GM19351 (cell line): Measurements from ENCODE around the gene UBA1.

Experiments used
- ATAC-seq: cut with Tn5 transposase; IDR thresholded peaks from one replicate; pipeline ENCODE4 v1.9.1; 2021; ENCODE audit warnings: mild to moderate bottlenecking, moderate library complexity; ENCODE audit not compliant: unreplicated experiment

Gene UBA1

GRCh38 chrX:47193475-47194193, at the start of gene UBA1:
Gene UBA1, plus strand, starts transcription at chrX:47193829. Its CDS starts 4,974 bp downstream, at chrX:47198803.
- peak; percentile 78 for ATAC-seq

- ATAC-seq, result no peak
Observed at GRCh38 chrX:47143894-47144625, 49.6 kb upstream of the UBA1 start.

DNA sequence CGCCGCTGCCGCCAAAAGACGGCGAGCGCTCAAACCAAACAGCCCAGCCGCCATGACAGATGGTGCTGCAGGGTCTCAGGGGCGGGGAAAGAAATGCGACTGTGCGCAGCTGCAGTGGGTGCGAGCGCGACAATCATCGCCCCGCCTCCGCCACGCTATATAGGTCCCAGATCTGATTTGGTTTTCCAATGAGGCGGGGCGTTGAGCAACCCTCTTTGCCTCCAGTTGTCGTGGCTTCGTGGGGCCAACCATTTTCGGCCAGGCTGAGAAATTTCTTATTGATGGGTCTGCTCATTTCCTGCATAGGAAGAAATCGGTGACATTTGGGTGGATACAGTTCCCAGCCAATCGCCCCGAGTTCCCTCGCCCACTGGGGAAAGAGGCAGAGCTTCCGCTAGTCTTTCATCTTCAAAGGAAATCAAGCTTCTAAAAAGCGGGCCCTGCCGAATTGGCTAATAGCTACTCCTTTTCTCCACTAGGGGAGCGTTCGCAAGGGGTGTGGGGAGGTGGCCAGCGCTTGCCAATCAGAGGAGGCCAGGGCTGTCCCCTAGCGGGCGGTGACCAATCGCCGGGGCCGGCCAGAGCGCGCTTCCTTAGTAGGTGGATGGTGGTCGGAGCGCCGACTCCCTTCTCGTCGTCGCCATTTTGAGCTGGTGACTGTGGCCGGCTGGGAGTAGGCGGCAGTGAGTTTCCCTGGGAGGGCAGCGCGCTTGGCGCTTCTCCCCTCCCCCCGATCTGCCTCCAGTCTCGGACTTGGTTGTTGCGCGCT, 48.8 kb upstream of the UBA1 start, which contains the start of the genes NDUFB11 and RBM10:
NDUFB11 (minus strand) TSS at position 77 of the 769 bp plus-strand sequence; CDS start at position 54, 23 bp downstream.
RBM10 (plus strand) TSS at position 596 of the 769 bp plus-strand sequence. CDS start 2,261 bp downstream, outside the sequence.
- ATAC-seq, result peak; percentile 89

- ATAC-seq, result peak; percentile 17
Observed at GRCh38 chrX:47145395-47146120, 48.1 kb upstream of the UBA1 start.

GRCh38 chrX:47146121-47146935, 47.3 kb upstream of the UBA1 start:
- no peak for ATAC-seq

DNA sequence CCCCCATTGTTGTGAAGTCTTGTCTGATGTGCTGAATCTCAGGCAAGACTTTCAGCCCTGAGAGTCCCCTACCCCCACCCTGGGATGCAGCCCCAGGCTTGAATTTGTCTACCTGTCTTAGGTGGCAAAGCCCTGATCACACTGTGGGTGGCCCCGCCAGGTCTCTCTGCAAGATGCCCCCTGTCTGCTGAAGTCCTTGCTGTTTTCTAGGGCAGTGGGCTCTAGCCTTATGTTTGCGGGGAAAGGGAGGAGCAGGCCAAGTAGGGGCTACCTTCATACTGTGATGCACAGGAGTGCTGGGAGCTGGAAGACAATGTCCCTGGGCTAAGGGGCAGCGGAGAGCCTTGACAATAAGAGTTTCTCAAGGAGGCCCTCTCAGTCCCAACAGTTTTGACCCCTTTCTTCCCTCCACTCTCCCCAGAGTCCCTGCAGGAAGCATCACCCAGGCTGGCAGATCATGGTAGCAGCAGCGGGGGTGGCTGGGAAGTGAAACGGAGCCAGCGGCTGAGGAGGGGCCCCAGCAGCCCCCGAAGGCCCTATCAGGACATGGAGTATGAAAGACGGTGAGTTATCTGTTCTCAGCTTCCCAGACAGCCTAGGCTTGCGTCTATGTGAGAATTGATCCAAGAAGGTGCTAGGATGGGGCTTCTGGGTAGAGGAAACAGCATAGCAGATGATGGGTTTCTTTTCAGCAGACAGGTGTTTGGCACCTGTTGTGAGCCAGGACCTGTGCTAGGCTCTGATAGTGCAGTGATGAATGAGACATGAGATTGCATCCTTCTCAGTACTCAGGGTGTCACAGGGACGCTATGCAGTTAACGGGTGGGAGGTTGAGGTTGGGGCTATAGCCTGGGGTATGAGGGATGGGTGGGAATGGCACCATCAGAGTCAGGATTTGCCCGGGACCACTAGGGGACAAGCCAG, 46.4 kb upstream of the UBA1 start:
- ATAC-seq, result no peak

- no peak for ATAC-seq
Observed at GRCh38 chrX:47148946-47149345, 44.7 kb upstream of the UBA1 start.

DNA sequence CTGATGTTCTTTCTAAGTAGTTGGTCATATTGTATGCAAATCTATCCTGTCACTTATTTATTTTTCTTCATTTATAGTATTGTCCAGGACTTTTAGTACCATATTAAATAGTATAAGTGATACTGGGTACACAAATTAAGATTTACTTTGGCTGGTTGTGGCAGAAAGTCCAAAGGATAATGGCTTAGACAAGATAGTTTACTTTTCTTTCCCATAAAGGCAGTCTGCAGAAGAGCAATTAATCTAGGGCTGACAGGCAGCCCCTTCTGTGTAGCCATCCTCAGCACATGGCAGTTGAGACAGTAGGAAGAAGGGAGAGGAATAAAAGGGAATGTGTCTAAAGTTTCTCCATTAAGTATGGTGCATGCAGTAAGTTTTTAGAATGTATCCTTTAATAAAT, 42.2 kb upstream of the UBA1 start:
- no peak for ATAC-seq

DNA sequence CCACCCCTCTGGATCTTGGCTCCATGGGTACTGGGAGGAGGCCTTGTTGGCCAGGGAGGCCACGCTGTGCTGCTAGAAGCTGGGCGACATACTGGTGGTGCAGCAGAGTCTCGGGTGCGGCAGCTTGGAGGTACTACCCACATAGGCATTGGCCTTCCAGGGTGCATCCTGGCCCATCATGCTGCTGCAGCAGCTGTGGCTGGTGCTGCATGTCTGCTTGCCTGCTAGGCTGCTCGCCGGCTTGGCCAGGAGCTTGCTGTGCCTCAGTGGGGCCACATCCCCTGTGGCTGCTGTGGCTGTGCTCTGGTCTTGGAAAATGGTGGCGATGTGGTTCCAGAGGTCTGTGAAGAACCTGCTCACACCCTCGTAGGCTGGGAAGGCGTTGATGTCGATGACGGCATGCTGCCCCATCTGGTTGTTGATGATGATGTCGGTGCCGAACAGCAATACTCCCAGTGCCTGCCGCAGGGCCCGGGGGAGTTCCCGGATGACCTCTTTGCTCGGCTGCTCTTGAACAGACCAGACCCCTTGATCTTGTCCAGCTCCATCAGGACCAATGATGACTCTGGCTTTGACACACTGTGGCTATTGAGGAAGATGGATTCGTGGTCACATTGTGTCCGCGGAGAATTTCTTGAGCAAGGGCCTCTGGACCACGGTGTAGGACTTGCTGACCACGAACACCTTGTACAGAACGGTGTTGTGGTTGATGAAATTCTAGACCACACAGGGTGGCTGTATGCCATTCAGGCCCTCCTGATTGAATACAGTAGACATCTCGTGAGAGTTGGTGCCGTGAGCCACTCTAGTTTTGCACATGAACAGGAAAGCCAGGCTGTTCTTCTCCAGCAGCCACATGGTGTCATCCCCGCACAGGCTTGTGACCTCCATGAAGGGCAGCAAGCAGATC, 36.8 kb upstream of the UBA1 start:
- ATAC-seq, result no peak

DNA sequence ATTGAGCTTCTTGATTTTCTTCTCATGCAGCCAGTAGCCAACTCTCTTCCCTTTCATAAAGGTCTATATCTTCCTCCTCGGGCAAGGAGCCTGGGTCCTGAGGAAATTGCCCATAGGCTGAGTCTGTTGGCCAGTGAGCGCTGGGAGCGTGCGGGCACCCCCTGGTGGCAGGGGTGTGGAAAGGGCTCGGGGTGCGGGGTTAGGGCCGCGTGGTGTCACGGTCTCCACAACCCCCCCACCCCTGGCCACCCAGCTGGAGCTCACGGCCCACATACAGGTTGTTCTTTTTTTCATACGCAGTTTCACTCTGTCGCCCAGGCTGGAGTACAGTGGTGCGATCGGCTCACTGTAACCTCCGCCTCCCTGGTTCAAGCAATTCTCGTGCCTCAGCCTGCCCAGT, 35.5 kb upstream of the UBA1 start:
- ATAC-seq, result no peak

- ATAC-seq, result no peak
Observed at GRCh38 chrX:47158781-47159180, 34.8 kb upstream of the UBA1 start.

- no peak for ATAC-seq
Observed at GRCh38 chrX:47160781-47161180, 32.8 kb upstream of the UBA1 start.

GRCh38 chrX:47162927-47163583, 30.6 kb upstream of the UBA1 start:
- no peak for ATAC-seq

DNA sequence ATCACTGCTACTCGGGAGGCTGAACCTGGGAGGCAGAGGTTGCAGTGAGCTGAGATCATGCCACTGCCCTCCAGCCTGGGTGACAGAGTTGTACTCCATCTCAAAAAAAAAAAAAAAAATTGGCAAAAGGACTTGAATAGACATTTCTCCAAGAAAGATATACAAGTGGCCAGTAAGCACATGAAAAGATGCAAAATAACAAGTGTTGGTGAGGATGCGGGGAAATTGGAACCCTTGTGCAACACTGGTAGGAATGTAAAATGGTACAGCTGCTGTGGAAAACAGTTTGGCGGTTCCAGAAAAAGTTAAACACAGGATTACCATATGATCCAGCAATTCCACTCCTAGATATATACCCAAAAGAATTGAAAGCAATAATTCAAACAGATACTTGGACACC, 29.2 kb upstream of the UBA1 start:
- ATAC-seq, result no peak

DNA sequence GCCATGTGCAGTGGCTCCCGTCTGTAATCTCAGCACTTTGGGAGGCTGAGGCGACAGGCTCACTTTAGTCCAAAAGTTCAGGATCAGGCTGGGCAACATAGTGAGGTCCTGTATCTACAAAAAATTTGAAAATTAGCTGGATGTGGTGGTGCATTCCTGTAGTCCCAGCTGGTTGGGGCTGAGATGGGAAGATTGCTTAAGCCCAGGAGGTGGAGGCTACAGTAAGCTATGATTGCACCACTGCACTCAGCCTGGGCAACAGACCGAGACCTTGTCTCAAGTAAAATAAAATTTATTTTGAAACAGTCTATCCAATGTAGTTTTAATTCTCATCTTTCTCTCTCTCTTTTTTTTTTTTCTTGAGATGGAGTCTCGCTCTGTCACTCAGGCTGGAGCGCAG, 27.5 kb upstream of the UBA1 start:
- ATAC-seq, result no peak

- ATAC-seq, result no peak
Observed at GRCh38 chrX:47168495-47169073, 25.0 kb upstream of the UBA1 start.

DNA sequence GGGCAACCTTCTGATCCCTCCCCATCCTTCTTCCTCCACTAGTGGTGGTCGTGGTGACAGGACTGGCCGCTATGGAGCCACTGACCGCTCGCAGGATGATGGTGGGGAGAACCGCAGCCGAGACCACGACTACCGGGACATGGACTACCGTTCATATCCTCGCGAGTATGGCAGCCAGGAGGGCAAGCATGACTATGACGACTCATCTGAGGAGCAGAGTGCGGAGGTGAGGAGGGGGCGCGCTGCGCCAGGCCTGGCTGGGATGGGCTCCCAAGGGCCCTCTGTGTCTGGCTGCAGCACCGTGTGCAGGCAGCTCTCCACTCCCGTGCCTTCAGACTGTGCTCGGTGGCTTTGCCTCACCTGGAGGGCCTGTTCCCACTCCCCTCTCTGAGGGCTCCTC, 24.4 kb upstream of the UBA1 start:
- no peak for ATAC-seq
